Measurements from ENCODE around the gene FBXL19.

DNA sequence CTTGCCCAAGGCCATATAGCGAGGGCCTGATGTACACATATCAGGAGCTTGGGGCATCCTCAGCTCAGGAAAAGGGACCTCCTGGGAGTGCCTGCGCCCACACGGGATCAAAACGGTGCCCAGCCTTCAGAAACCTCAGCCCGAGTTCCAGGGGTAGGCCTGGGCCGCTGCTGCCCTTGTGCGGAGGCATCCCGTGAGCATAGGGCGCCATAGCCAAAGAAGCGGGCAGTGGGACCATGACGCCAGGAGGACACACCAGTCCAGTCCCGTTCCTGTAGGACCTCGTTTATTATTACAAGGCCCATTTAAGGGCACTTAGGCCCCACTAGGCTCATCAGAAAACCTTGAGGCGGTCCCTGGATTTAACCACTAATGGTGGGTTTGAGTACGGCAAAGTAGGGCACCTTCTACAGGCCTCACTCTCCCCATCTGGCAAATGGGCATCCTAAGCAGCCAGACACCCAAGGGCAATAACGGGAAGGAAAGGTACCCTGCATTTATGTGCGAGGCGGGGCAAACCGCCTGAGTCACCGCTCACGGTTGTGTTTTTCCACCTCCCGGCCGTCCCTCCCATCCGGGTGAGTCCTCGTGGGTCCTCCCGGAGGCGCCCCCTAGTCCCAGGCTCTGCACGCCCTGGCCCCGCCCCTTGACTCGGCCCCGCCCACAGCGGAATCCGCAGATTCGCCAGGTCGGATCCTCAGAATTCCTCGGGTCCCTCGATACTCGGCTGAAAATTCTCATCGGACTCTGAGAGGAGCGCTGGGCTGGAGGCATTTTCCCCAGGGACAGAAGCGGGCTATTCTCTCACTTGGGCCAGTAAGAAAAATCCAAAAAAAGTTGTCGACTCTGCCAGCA, 33.5 kb downstream of the FBXL19 start:
- no peak; the same call in none of the 2 replicates for TF ChIP-seq POLR2A (IDR thresholded peaks at IDR 0.05; ENCODE audit: low read length)
- 0 out of 3 replicates have a peak, but pooled peaks have one; percentile 25 for TF ChIP-seq CTCF (IDR thresholded peaks at IDR 0.05)
- TF ChIP-seq, protein P1, sequence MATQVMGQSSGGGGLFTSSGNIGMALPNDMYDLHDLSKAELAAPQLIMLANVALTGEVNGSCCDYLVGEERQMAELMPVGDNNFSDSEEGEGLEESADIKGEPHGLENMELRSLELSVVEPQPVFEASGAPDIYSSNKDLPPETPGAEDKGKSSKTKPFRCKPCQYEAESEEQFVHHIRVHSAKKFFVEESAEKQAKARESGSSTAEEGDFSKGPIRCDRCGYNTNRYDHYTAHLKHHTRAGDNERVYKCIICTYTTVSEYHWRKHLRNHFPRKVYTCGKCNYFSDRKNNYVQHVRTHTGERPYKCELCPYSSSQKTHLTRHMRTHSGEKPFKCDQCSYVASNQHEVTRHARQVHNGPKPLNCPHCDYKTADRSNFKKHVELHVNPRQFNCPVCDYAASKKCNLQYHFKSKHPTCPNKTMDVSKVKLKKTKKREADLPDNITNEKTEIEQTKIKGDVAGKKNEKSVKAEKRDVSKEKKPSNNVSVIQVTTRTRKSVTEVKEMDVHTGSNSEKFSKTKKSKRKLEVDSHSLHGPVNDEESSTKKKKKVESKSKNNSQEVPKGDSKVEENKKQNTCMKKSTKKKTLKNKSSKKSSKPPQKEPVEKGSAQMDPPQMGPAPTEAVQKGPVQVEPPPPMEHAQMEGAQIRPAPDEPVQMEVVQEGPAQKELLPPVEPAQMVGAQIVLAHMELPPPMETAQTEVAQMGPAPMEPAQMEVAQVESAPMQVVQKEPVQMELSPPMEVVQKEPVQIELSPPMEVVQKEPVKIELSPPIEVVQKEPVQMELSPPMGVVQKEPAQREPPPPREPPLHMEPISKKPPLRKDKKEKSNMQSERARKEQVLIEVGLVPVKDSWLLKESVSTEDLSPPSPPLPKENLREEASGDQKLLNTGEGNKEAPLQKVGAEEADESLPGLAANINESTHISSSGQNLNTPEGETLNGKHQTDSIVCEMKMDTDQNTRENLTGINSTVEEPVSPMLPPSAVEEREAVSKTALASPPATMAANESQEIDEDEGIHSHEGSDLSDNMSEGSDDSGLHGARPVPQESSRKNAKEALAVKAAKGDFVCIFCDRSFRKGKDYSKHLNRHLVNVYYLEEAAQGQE (IDR thresholded peaks at IDR 0.05): no peak; the same call in 1 of the 2 replicates
- TF ChIP-seq CEBPB (IDR thresholded peaks at IDR 0.05): 0 out of 4 replicates have a peak, but pooled peaks of 1 of the 2 experiments have one; percentile 22
- no peak for TF ChIP-seq NR3C1 (IDR thresholded peaks at IDR 0.05)
- peak; percentile 95 for TF ChIP-seq HDAC2 (IDR thresholded peaks at IDR 0.05)
- peak; percentile 84; the same call in 1 of the 2 replicates for TF ChIP-seq TP53 (CRISPR knock-in tag; IDR thresholded peaks at IDR 0.05)
- TF ChIP-seq RFX5 (IDR thresholded peaks at IDR 0.05): no peak

Measured in A549 (cell line).